Neural cell (in vitro differentiated cells): ENCODE measurements around the gene VSIG2.

ENCODE experiments used
- TF ChIP-seq, protein P1 (sequence below): fragments of 450-650 bp; IDR thresholded peaks from 2 replicates; pipeline ENCODE4 v1.5.1; 2014; ENCODE audit warnings: antibody characterized with exemption, mild to moderate bottlenecking, moderate library complexity; ENCODE audit not compliant: poor library complexity, severe bottlenecking
- TF ChIP-seq, protein P2 (sequence below): IDR thresholded peaks from 2 replicates; pipeline ENCODE4 v1.6.1; 2012; ENCODE audit warnings: borderline replicate concordance

DNA sequence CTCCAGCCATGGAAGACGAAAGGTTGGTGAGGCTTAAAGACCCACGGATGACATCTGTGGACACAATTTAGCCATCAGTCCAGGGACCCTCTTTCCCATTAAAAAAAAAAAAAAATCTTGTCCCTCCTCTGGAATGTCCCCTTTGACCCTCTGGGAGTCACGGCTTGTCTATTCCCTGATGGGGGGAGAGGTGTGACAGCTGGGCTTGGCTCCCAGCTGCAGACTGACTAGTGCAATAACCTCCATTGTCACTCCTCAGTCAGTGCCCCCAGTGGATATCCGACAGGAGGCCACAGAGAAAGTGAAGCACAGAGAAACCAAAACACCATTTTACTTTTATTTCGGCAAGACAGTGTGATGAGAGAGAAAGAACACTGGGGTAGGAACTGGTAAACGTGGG is 2.7 kb upstream of the VSIG2 start:
- TF ChIP-seq, protein P1, sequence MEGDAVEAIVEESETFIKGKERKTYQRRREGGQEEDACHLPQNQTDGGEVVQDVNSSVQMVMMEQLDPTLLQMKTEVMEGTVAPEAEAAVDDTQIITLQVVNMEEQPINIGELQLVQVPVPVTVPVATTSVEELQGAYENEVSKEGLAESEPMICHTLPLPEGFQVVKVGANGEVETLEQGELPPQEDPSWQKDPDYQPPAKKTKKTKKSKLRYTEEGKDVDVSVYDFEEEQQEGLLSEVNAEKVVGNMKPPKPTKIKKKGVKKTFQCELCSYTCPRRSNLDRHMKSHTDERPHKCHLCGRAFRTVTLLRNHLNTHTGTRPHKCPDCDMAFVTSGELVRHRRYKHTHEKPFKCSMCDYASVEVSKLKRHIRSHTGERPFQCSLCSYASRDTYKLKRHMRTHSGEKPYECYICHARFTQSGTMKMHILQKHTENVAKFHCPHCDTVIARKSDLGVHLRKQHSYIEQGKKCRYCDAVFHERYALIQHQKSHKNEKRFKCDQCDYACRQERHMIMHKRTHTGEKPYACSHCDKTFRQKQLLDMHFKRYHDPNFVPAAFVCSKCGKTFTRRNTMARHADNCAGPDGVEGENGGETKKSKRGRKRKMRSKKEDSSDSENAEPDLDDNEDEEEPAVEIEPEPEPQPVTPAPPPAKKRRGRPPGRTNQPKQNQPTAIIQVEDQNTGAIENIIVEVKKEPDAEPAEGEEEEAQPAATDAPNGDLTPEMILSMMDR, result no peak
- TF ChIP-seq, protein P2, sequence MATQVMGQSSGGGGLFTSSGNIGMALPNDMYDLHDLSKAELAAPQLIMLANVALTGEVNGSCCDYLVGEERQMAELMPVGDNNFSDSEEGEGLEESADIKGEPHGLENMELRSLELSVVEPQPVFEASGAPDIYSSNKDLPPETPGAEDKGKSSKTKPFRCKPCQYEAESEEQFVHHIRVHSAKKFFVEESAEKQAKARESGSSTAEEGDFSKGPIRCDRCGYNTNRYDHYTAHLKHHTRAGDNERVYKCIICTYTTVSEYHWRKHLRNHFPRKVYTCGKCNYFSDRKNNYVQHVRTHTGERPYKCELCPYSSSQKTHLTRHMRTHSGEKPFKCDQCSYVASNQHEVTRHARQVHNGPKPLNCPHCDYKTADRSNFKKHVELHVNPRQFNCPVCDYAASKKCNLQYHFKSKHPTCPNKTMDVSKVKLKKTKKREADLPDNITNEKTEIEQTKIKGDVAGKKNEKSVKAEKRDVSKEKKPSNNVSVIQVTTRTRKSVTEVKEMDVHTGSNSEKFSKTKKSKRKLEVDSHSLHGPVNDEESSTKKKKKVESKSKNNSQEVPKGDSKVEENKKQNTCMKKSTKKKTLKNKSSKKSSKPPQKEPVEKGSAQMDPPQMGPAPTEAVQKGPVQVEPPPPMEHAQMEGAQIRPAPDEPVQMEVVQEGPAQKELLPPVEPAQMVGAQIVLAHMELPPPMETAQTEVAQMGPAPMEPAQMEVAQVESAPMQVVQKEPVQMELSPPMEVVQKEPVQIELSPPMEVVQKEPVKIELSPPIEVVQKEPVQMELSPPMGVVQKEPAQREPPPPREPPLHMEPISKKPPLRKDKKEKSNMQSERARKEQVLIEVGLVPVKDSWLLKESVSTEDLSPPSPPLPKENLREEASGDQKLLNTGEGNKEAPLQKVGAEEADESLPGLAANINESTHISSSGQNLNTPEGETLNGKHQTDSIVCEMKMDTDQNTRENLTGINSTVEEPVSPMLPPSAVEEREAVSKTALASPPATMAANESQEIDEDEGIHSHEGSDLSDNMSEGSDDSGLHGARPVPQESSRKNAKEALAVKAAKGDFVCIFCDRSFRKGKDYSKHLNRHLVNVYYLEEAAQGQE, result no peak
